Measurements from ENCODE around the gene R3HCC1L.

- no peak for TF ChIP-seq CTCF (IDR thresholded peaks at IDR 0.05; ENCODE audit: poor library complexity, severe bottlenecking)
- no peak for TF ChIP-seq TAF1 (IDR thresholded peaks at IDR 0.05; ENCODE audit: low read depth)
- no peak for TF ChIP-seq EZH2 (IDR thresholded peaks at IDR 0.05; ENCODE audit: borderline replicate concordance, insufficient read depth, low read length, poor library complexity, severe bottlenecking)
- TF ChIP-seq EP300 (conservative IDR thresholded peaks at IDR 0.05; ENCODE audit: poor library complexity, severe bottlenecking), result no peak
- no peak for TF ChIP-seq MXI1 (conservative IDR thresholded peaks at IDR 0.05; ENCODE audit: poor library complexity, severe bottlenecking)
- TF ChIP-seq REST (IDR thresholded peaks at IDR 0.05; ENCODE audit: borderline replicate concordance), result no peak
Measured at GRCh38 chr10:98085238-98085637, 49.2 kb upstream of the R3HCC1L start.

All from neural cell (in vitro differentiated cells).